AG04450 (cell line): Measurements from ENCODE around the gene DIP2C. TPM values are rescaled to one million over a fixed set of nuclear protein-coding genes. Genes with fewer than 3 reads are reported as not detected.

Experiments
- CTCF ChIA-PET: fragments of 300-600, 350-600 bp; formaldehyde crosslinking; extraction: SDS; loops from one replicate; lab custom pipeline; 2022; ENCODE audit warnings: antibody characterized with exemption, inconsistent platforms; lab: Charles Lee
- POLR2A ChIA-PET: fragments of 350-600 bp; formaldehyde crosslinking; extraction: SDS; loops from one replicate; lab custom pipeline; 2021; ENCODE audit warnings: antibody characterized with exemption, inconsistent platforms; lab: Yijun Ruan, JAX
- DNase-seq: peaks from one replicate; pipeline ENCODE4 v3.0.0-alpha.2; 2011; ENCODE audit warnings: low read depth, low spot score
- H3K27ac ChIP-seq: one replicate; pipeline ENCODE4 v1.5.1; 2012; ENCODE audit warnings: low read depth, low read length, control low read depth
- H3K27me3 ChIP-seq: one replicate; pipeline ENCODE4 v1.6.0; 2012; ENCODE audit warnings: low read length; ENCODE audit not compliant: control insufficient read depth, insufficient read depth
- H3K4me3 ChIP-seq: 2 replicates; pipeline ENCODE4 v1.5.1; 2011; ENCODE audit warnings: mild to moderate bottlenecking, low read depth, low read length, control low read depth
- H3K9me3 ChIP-seq: 2 replicates; pipeline ENCODE4 v1.5.1; 2012; ENCODE audit warnings: low read length; ENCODE audit not compliant: control insufficient read depth, insufficient read depth
- CTCF ChIP-seq: IDR thresholded peaks from 2 replicates; pipeline ENCODE4 v1.5.1; 2011; ENCODE audit warnings: low read depth, low read length, control low read depth, inconsistent platforms
- polyA plus RNA-seq: library from polyadenylated mRNA; depleted of rRNA; stranded (reverse); fragments of >200 nt; gene quantifications from 2 replicates; pipeline ENCODE4 v1.2.3, GENCODE V29; 2011

Gene DIP2C
- polyA plus RNA-seq, 1 experiment = 9.6 TPM

- CTCF ChIA-PET = no interaction called here
Measured at GRCh38 chr10:440127-440526, 249.3 kb downstream of the DIP2C start.

GRCh38 chr10:437698-438490, 251.6 kb downstream of the DIP2C start:
- ChIA-PET POLR2A (no interaction called here), CTCF (no interaction called here)
- Histone ChIP-seq H3K27me3 (no peaks in the 10 kb centered on the region), H3K9me3 (no peaks in the 10 kb centered on the region), H3K4me3 (no peak overlapping the region), H3K27ac (no peak overlapping the region)
- no peak for TF ChIP-seq CTCF
- DNase-seq = no peak

More at GRCh38 chr10:440127-440526, 249.3 kb downstream of the DIP2C start:
- H3K9me3 ChIP-seq = no peaks in the 10 kb centered on the region
- DNase-seq = no peak
- H3K27ac ChIP-seq = no peak overlapping the region
- POLR2A ChIA-PET = no interaction called here
- no peak for TF ChIP-seq CTCF
- no peak overlapping the region for H3K4me3 ChIP-seq
- no peaks in the 10 kb centered on the region for H3K27me3 ChIP-seq

- no peaks in the 10 kb centered on the region for H3K27me3 ChIP-seq
- H3K9me3 ChIP-seq = no peaks in the 10 kb centered on the region
- POLR2A ChIA-PET = interaction anchor here (0.7 kb wide), 1 partner anchor 17 kb away, joined by 4 read pairs; no protein-coding TSS in a partner anchor
- no peak for DNase-seq
- H3K27ac ChIP-seq = no peak overlapping the region
- CTCF ChIA-PET = no interaction called here
- H3K4me3 ChIP-seq = no peak overlapping the region
- TF ChIP-seq CTCF = no peak
Measured at GRCh38 chr10:436911-437665, 252.4 kb downstream of the DIP2C start.

- CTCF ChIA-PET = no interaction called here
- no peak for TF ChIP-seq CTCF
- POLR2A ChIA-PET = no interaction called here
Measured at GRCh38 chr10:436013-436697, 253.3 kb downstream of the DIP2C start.

More at GRCh38 chr10:436013-436697, 253.3 kb downstream of the DIP2C start:
- no peak for DNase-seq
- H3K9me3 ChIP-seq = no peaks in the 10 kb centered on the region
- H3K4me3 ChIP-seq = no peak overlapping the region
- H3K27me3 ChIP-seq = no peaks in the 10 kb centered on the region
- no peak overlapping the region for H3K27ac ChIP-seq
